Hepatocyte (in vitro differentiated cells): Measurements from ENCODE around the gene RBM8A.

ENCODE experiments used
- EZH2 ChIP-seq: fragments of 200-600 bp; sonication (generic); IDR thresholded peaks from 2 replicates; pipeline ENCODE4 v1.6.1; 2016; ENCODE audit warnings: antibody characterized with exemption, mild to moderate bottlenecking, borderline replicate concordance
- EZH2phosphoT487 ChIP-seq: fragments of 200-600 bp; sonication (generic); IDR thresholded peaks from one replicate; pipeline ENCODE4 v1.6.1; 2018; ENCODE audit warnings: antibody characterized with exemption, mild to moderate bottlenecking, low read depth, moderate library complexity; ENCODE audit not compliant: unreplicated experiment, severe bottlenecking
- TF ChIP-seq, protein P1 (sequence below): fragments of 200-600 bp; sonication (generic); IDR thresholded peaks from 2 replicates; pipeline ENCODE4 v1.5.1; 2016; ENCODE audit warnings: antibody characterized with exemption, mild to moderate bottlenecking; ENCODE audit not compliant: poor library complexity

DNA sequence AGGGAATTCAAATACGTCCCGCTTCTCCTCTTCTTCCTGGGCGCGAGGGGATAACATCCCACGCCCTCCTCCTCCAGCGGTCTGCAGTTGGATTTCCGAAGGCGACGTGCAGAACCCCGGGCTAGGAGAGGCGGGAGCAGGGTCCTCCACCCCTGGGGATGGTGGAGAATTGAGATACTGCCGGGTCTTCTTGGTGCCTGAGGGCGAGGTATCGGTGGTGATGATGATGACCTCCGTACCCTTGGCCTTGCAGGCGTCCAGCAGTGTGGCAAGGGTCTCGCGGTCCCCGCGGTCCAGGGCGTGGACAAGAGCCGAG, 33.8 kb upstream of the RBM8A start:
- TF ChIP-seq, protein P1, sequence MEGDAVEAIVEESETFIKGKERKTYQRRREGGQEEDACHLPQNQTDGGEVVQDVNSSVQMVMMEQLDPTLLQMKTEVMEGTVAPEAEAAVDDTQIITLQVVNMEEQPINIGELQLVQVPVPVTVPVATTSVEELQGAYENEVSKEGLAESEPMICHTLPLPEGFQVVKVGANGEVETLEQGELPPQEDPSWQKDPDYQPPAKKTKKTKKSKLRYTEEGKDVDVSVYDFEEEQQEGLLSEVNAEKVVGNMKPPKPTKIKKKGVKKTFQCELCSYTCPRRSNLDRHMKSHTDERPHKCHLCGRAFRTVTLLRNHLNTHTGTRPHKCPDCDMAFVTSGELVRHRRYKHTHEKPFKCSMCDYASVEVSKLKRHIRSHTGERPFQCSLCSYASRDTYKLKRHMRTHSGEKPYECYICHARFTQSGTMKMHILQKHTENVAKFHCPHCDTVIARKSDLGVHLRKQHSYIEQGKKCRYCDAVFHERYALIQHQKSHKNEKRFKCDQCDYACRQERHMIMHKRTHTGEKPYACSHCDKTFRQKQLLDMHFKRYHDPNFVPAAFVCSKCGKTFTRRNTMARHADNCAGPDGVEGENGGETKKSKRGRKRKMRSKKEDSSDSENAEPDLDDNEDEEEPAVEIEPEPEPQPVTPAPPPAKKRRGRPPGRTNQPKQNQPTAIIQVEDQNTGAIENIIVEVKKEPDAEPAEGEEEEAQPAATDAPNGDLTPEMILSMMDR, result no peak
- TF ChIP-seq EZH2 (no peak), EZH2phosphoT487 (no peak)
